Loucy (cell line): ENCODE measurements around the gene SLIT1.

Experiments
- H2AFZ ChIP-seq: fragments of 200-600 bp; sonication (generic); 2 replicates; pipeline ENCODE4 v1.6.0; 2016; ENCODE audit warnings: antibody characterized with exemption, mild to moderate bottlenecking, low read length, moderate library complexity
- H3F3A ChIP-seq: fragments of 200-600 bp; 2 replicates; pipeline ENCODE4 v1.6.0; 2016; ENCODE audit warnings: antibody characterized with exemption, low read depth, mild to moderate bottlenecking
- H3K27me3 ChIP-seq: fragments of 200-600 bp; sonication (generic); 2 replicates; pipeline ENCODE4 v1.6.1; 2014; ENCODE audit warnings: low read length, mild to moderate bottlenecking; ENCODE audit not compliant: insufficient read depth, poor library complexity, severe bottlenecking
- H3K36me3 ChIP-seq: fragments of 200-600 bp; sonication (generic); 2 replicates; pipeline ENCODE4 v1.6.1; 2016; ENCODE audit warnings: low read length; ENCODE audit not compliant: insufficient read depth
- H3K4me1 ChIP-seq: fragments of 200-600 bp; sonication (generic); 2 replicates; pipeline ENCODE4 v1.5.1; 2014; ENCODE audit warnings: low read length, mild to moderate bottlenecking; ENCODE audit not compliant: insufficient read depth, poor library complexity, severe bottlenecking
- H3K4me2 ChIP-seq: fragments of 200-600 bp; sonication (generic); 2 replicates; pipeline ENCODE4 v1.6.0; 2014; ENCODE audit warnings: antibody characterized with exemption, low read length, low read depth, mild to moderate bottlenecking; ENCODE audit not compliant: poor library complexity, severe bottlenecking
- H3K4me3 ChIP-seq: fragments of 200-600 bp; sonication (generic); 2 replicates; pipeline ENCODE4 v1.5.1; 2014; ENCODE audit warnings: low read length, mild to moderate bottlenecking, mixed read lengths; ENCODE audit not compliant: poor library complexity, severe bottlenecking
- H3K79me2 ChIP-seq: fragments of 200-600 bp; sonication (generic); 2 replicates; pipeline ENCODE4 v1.6.1; 2014; ENCODE audit warnings: low read length; ENCODE audit not compliant: insufficient read depth
- H3K9ac ChIP-seq: fragments of 200-600 bp; sonication (generic); 2 replicates; pipeline ENCODE4 v1.6.0; 2014; ENCODE audit warnings: mild to moderate bottlenecking, low read depth, low read length, moderate library complexity; ENCODE audit not compliant: poor library complexity, severe bottlenecking
- H3K9me2 ChIP-seq: fragments of 200-600 bp; sonication (generic); replicated peaks from 2 replicates; pipeline ENCODE4 v1.6.1; 2016; ENCODE audit warnings: low read depth, low read length, mixed read lengths
- H3K9me3 ChIP-seq: fragments of 200-600 bp; sonication (generic); 2 replicates; pipeline ENCODE4 v1.6.1; 2014; ENCODE audit warnings: mild to moderate bottlenecking, antibody characterized with exemption, low read length, low read depth; ENCODE audit not compliant: insufficient read depth
- H4K20me1 ChIP-seq: fragments of 200-600 bp; sonication (generic); 2 replicates; pipeline ENCODE4 v1.6.0; 2014; ENCODE audit warnings: antibody characterized with exemption, low read length, mild to moderate bottlenecking; ENCODE audit not compliant: insufficient read depth, poor library complexity, severe bottlenecking
- EZH2phosphoT487 ChIP-seq: fragments of 200-600 bp; IDR thresholded peaks from 2 replicates; pipeline ENCODE4 v1.6.1; 2018; ENCODE audit warnings: antibody characterized with exemption, mild to moderate bottlenecking, moderate library complexity, borderline replicate concordance
- TF ChIP-seq, protein P1 (sequence below): fragments of 200-600 bp; sonication (generic); conservative IDR thresholded peaks from 2 replicates; pipeline ENCODE4 v1.5.1; 2014; ENCODE audit warnings: mild to moderate bottlenecking, antibody characterized with exemption, low read length

SLIT1 gene

DNA sequence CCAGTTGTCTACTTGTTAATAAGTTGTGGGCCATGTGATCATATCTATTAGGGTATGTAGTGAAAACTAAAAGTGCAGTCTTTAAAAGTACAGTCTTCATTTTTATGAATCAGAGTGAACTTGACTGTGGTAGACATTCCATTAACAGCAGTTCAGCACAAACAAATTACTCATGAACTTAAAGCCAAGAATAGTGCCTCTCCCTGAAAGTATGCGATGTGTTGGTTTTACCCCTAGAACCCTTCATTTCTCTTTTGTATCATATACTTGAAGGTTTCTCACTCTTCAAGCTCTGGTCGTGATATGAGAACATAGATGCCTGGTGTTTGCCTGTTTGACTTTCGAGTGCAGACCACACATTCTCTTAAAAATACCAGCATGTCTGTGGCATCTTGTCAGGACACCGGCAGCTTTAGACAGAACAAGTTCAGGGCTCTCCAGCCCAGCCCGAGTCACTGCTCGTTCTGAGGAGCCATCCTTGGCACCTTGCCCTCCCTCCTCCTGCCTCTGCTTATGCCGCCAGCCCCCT, 194.4 kb downstream of the SLIT1 start:
- H3K79me2 ChIP-seq: no peaks in the 10 kb centered on the region
- H3K4me2 ChIP-seq: no peak overlapping the region

DNA sequence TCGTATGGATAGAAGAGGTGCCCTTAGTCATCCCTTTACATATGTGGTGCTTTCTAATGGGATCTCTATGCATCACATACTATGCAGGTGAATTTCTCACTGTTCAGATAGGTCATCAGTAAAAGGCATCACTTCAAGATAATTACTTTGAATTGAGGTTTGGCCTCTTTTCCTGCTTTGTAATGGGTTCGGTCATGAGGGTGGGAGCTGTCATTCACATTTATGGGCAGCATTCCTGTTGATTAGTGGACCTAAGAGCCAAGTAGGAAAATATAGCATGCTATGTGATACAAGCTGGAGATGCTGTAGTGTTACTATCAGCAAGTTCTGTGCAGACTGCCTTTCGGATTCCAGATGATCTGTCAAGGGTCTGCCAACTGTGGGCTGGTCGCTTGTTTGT, 197.3 kb downstream of the SLIT1 start:
- no peak overlapping the region for H2AFZ ChIP-seq
- no peaks in the 10 kb centered on the region for H3K27me3 ChIP-seq
- TF ChIP-seq, protein P1, sequence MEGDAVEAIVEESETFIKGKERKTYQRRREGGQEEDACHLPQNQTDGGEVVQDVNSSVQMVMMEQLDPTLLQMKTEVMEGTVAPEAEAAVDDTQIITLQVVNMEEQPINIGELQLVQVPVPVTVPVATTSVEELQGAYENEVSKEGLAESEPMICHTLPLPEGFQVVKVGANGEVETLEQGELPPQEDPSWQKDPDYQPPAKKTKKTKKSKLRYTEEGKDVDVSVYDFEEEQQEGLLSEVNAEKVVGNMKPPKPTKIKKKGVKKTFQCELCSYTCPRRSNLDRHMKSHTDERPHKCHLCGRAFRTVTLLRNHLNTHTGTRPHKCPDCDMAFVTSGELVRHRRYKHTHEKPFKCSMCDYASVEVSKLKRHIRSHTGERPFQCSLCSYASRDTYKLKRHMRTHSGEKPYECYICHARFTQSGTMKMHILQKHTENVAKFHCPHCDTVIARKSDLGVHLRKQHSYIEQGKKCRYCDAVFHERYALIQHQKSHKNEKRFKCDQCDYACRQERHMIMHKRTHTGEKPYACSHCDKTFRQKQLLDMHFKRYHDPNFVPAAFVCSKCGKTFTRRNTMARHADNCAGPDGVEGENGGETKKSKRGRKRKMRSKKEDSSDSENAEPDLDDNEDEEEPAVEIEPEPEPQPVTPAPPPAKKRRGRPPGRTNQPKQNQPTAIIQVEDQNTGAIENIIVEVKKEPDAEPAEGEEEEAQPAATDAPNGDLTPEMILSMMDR: no peak
- TF ChIP-seq EZH2phosphoT487: no peak
- H3K36me3 ChIP-seq: peaks cover 3% of the 10 kb centered on the region; the same call in 1 of the 2 replicates
- H4K20me1 ChIP-seq: no peaks in the 10 kb centered on the region
- H3K4me2 ChIP-seq: no peak overlapping the region
- peaks cover 8% of the 10 kb centered on the region for H3K4me1 ChIP-seq
- no peaks in the 10 kb centered on the region for H3K9me2 ChIP-seq
- H3K9ac ChIP-seq: no peak overlapping the region
- H3K9me3 ChIP-seq: no peaks in the 10 kb centered on the region
- H3F3A ChIP-seq: no peaks in the 10 kb centered on the region
- H3K4me3 ChIP-seq: no peak overlapping the region
- H3K79me2 ChIP-seq: no peaks in the 10 kb centered on the region

More for the DNA sequence above, 194.4 kb downstream of the SLIT1 start:
- H2AFZ ChIP-seq: no peak overlapping the region
- H4K20me1 ChIP-seq: no peaks in the 10 kb centered on the region
- no peaks in the 10 kb centered on the region for H3K27me3 ChIP-seq
- no peaks in the 10 kb centered on the region for H3F3A ChIP-seq
- H3K9me2 ChIP-seq: no peaks in the 10 kb centered on the region
- no peak for TF ChIP-seq EZH2phosphoT487
- TF ChIP-seq, protein P1: no peak
- H3K9me3 ChIP-seq: no peaks in the 10 kb centered on the region
- peaks cover 8% of the 10 kb centered on the region for H3K4me1 ChIP-seq
- no peak overlapping the region for H3K9ac ChIP-seq
- no peaks in the 10 kb centered on the region for H3K36me3 ChIP-seq
- H3K4me3 ChIP-seq: no peak overlapping the region

DNA sequence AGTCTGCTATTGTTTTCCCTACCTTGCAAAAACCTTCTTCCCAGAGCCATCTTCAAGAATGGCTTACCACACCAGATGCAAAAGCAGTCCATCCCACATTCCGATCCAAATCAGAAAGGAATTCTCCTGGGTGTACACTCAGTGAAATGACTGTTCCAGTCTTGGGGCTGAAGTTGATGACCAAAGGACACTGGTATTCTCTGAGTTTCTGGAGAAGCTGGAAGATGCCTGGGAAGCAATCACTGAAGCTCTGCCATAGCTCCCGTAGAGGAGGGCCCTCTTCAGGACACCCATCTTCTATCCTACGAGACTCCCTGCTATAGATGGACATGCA, 197.9 kb downstream of the SLIT1 start:
- Histone ChIP-seq H3K9me2 (no peaks in the 10 kb centered on the region), H2AFZ (no peak overlapping the region), H3K4me3 (no peak overlapping the region), H3K79me2 (no peaks in the 10 kb centered on the region), H3K4me1 (peaks cover 3% of the 10 kb centered on the region), H3K27me3 (no peaks in the 10 kb centered on the region), H4K20me1 (no peaks in the 10 kb centered on the region), H3K9ac (no peak overlapping the region), H3K36me3 (peaks cover 9% of the 10 kb centered on the region; the same call in 1 of the 2 replicates), H3K9me3 (no peaks in the 10 kb centered on the region), H3K4me2 (no peak overlapping the region), H3F3A (no peaks in the 10 kb centered on the region)
- TF ChIP-seq, protein P1: no peak
- TF ChIP-seq EZH2phosphoT487: no peak
